ENCODE data around the gene MADCAM1.

Gene MADCAM1

GRCh38 chr19:532561-533363 is 36.5 kb downstream of the MADCAM1 start:
- DNase-seq (ENCODE audit: low read depth, low spot score) = no peak

- DNase-seq (ENCODE audit: low read depth, low spot score) = no peak
Observed at GRCh38 chr19:533364-534058, 37.2 kb downstream of the MADCAM1 start.

DNA sequence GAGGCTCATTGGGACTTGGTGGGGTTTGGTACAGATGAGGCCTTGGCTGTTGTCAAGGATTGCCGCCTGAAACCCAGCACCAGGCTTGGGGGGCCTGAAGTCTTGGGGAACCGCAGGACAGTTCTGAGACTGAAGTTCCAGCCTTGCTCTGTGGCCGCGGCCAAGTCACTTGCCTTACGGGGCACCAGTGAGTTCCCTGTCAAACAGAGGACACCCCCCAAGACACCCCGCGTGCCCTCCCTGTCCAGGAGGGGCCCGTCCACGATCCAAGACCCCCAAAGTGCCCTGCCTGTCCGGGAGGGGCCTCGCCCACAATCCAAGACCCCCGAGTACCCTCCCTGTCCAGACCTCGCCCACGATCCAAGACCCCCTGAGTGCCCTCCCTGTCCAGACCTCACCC is 37.8 kb downstream of the MADCAM1 start:
- DNase-seq (ENCODE audit: low read depth, low spot score) = no peak

GRCh38 chr19:535017-535835 is 38.9 kb downstream of the MADCAM1 start:
- no peak for DNase-seq (ENCODE audit: low read depth, low spot score)

GRCh38 chr19:536031-536880 is 40.0 kb downstream of the MADCAM1 start:
- no peak for DNase-seq (ENCODE audit: low read depth, low spot score)

- DNase-seq (ENCODE audit: low read depth, low spot score) = no peak
Observed at GRCh38 chr19:536881-537404, 40.7 kb downstream of the MADCAM1 start.

GRCh38 chr19:538641-539428 is 42.5 kb downstream of the MADCAM1 start:
- no peak for DNase-seq (ENCODE audit: low read depth, low spot score)

DNA sequence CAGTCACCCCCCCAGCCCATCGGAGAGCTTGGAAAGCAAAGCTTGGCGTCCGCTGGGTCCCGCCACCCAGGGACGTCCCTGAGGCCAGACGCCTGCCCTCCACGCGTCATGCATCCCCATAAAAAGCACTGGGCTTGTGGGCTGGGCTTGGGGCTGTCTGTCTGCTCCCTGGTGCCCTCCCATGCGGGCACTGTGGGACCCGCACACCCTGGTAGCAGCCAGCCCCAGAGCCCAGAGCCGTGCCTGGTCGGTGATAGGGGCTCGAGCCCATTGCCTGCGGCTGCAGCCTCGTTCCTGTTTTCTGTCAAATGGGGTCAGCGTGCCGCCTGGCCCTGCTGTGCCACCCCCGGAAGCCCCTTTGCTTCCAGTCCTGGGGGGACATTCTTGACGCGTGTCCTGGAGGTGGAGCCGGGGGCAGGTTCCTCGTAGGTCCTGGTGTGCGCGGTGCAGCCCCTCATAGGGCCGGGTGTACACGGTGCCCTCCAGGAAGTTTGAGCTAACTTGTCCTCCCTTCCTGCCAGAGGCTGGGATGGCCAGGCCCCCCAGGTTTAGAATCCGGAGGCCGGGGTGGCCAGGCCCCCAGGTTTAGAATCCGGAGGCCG is 43.2 kb downstream of the MADCAM1 start:
- no peak for DNase-seq (ENCODE audit: low read depth, low spot score)

DNA sequence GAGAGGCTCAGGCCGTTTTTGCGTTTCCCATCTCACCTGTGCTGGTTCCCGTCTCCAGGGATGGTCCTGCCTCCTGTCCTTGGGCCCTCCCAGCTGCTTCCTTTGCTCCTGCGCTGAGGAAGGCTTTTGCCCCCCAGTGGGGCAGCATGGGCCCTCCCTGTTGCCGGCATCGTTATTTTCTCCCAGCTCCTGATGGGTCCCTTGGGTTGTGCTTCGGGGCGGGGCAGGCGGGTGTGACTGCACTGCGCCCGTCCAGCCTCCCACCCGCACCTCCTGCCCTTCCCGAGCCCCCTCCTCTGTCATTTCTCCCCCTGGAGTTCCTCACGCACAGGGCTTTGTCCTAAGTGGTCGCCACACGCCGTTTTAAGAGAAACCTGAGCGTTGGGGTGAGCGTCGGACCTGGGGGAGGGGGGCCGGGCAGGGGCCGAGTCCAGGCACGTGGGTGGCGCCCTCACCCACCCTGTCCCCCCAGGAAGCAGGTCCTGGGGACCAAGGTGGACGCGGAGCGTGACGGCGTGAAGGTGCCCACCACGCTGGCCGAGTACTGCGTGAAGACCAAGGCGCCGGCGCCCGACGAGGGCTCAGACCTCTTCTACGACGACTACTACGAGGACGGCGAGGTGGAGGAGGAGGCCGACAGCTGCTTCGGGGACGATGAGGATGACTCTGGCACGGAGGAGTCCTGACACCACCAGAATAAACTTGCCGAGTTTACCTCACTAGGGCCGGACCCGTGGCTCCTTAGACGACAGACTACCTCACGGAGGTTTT is 44.8 kb downstream of the MADCAM1 start:
- DNase-seq (ENCODE audit: low read depth, low spot score) = no peak

DNA sequence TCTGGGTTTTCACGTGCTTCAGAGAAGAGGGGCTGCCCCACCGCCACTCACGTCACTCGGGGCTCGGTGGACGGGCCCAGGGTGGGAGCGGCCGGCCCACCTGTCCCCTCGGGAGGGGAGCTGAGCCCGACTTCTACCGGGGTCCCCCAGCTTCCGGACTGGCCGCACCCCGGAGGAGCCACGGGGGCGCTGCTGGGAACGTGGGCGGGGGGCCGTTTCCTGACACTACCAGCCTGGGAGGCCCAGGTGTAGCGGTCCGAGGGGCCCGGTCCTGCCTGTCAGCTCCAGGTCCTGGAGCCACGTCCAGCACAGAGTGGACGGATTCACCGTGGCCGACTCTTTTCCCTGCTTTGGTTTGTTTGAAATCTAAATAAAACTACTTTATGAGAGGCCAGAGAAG is 45.4 kb downstream of the MADCAM1 start:
- no peak for DNase-seq (ENCODE audit: low read depth, low spot score)

GRCh38 chr19:542173-542866 is 46.0 kb downstream of the MADCAM1 start:
- no peak for DNase-seq (ENCODE audit: low read depth, low spot score)

- DNase-seq (ENCODE audit: low read depth, low spot score) = peak; percentile 57
Observed at GRCh38 chr19:543910-544608, 47.8 kb downstream of the MADCAM1 start, which contains the start of gene GZMM. Gene GZMM, plus strand, starts transcription at chr19:544053. Its CDS starts 19 bp downstream, at chr19:544072.

- no peak for DNase-seq (ENCODE audit: low read depth, low spot score)
Observed at GRCh38 chr19:547117-547516, 50.8 kb downstream of the MADCAM1 start.

DNA sequence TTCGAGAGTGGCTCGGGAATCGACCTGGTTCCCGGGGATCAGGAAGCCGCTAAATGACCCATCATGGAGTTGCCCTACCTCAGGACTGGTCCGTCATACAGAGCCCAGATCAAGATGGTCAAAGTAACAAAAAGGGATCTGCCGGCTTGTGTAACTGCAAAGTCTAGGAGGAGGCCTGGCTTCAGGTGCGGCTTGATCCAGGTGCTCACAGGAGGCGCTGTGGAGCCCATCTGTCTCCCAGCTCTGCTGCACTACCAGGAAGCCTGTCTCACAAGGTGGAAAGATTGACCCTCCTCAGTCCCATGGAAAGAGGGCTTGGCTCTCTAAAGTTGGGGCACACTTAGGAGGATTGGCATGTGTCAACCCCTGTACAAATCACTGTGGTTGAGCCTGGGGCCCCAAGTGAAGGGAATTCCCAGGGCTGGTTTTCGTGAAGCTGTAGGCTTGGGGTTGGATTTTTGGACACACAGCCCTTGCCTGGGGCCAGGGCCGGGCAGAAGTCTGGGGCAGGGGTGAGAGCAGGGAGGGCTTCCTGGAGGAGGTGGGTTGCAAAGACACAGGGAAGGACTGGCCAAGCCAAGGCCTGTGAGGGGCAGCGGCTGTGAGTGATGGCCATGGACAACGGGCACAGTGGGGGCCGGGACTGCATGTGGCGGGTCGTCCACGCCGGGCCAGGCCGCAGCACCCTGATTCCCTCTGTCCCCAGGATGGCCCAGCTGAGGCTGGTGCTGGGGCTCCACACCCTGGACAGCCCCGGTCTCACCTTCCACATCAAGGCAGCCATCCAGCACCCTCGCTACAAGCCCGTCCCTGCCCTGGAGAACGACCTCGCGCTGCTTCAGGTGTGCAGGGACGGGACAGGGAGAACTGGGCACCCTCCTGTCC is 51.8 kb downstream of the MADCAM1 start:
- DNase-seq (ENCODE audit: low read depth, low spot score) = no peak

GRCh38 chr19:548886-549830 is 52.9 kb downstream of the MADCAM1 start:
- no peak for DNase-seq (ENCODE audit: low read depth, low spot score)

DNA sequence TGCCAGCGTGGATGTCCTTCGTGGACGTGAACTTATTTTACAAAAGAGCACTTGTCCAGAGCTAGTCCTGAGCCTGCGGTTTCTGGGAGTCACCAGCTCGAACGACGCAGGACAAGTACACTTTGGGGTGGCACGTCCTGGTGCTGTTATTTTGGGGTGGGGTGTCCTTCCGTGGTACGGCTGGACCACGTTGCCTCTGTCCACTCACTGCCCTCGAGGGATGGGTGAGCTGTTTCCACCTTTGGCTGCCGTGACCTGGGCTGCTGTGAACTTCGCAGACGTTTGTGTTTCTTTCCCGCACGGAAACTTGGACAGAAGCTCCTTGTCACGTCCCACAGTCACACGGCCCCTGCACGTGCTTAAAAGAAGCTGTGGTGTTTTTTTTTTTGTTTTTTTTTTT is 58.5 kb downstream of the MADCAM1 start:
- DNase-seq (ENCODE audit: low read depth, low spot score) = no peak
